22Rv1 (cell line): ENCODE data around the gene TAS2R16.

Experiments used
- CTCF ChIP-seq: fragments of 450-650 bp; IDR thresholded peaks from 2 replicates; pipeline ENCODE4 v1.5.1; 2017; ENCODE audit warnings: mild to moderate bottlenecking
- ZFX ChIP-seq: fragments of 450-650 bp; IDR thresholded peaks from 2 replicates; pipeline ENCODE4 v1.6.1; 2017; ENCODE audit warnings: antibody characterized with exemption, borderline replicate concordance

GRCh38 chr7:123023126-123023525 is 27.6 kb upstream of the TAS2R16 start:
- TF ChIP-seq CTCF: no peak
- TF ChIP-seq ZFX: no peak
